Tibial nerve (tissue), 4 donors: Measurements from ENCODE around the gene OR2AP1.
"Not testable (repeated sequence)": the region's sequence is repeated elsewhere in the genome, so short reads cannot be mapped to it uniquely, and the experiment has no call there.

Source experiments
- CTCF ChIP-seq, 5 experiments: fragments of 200-600 bp in 3 of 5; fragments of 450-650 bp in 2 of 5; sonication (generic) in 3 of 5; IDR thresholded peaks; one replicate each; pipeline ENCODE4 v1.5.1; 2016 to 2019; ENCODE audit warnings: antibody characterized with exemption in 5 of 5, mild to moderate bottlenecking in 3 of 5, moderate library complexity in 2 of 5
- EP300 ChIP-seq, 2 donors: sonication (generic); formaldehyde crosslinking; IDR thresholded peaks; one replicate each; pipeline ENCODE4 v1.6.1; 2017; ENCODE audit warnings: antibody characterized with exemption in 2 of 2, mild to moderate bottlenecking in 1 of 2
- POLR2A ChIP-seq, 2 donors: fragments of 450-650 bp; IDR thresholded peaks; one replicate each; pipeline ENCODE4 v1.6.1; 2017; ENCODE audit warnings: antibody characterized with exemption in 2 of 2, mild to moderate bottlenecking in 2 of 2, moderate library complexity in 2 of 2

- not testable (repeated sequence) for TF ChIP-seq CTCF, POLR2A, EP300 (IDR thresholded peaks at IDR 0.05)
These were observed 24.0 kb upstream of the OR2AP1 start for GRCh38 chr12:55548235-55548634.
